Endodermal cell (in vitro differentiated cells): ENCODE data around the gene TLE2. TPM values are rescaled to one million over a fixed set of nuclear protein-coding genes. Genes with fewer than 3 reads are reported as not detected.

Experiments
- DNase-seq: peaks from one replicate; pipeline ENCODE4 v3.0.0-alpha.2; 2017
- H3K27ac ChIP-seq: 2 replicates; pipeline ENCODE4 v1.5.1; 2013; ENCODE audit warnings: mild to moderate bottlenecking, low read depth, low read length, moderate library complexity
- H3K27me3 ChIP-seq: 2 replicates; pipeline ENCODE4 v1.6.1; 2013; ENCODE audit warnings: mild to moderate bottlenecking, low read length, moderate library complexity; ENCODE audit not compliant: insufficient read depth, control insufficient read depth, poor library complexity, severe bottlenecking
- H3K36me3 ChIP-seq: 2 replicates; pipeline ENCODE4 v1.7.0; 2013; ENCODE audit warnings: mild to moderate bottlenecking, low read length, moderate library complexity; ENCODE audit not compliant: control insufficient read depth, insufficient read depth
- H3K4me1 ChIP-seq: one replicate; pipeline ENCODE4 v1.7.0; 2013; ENCODE audit warnings: low read length; ENCODE audit not compliant: control insufficient read depth, insufficient read depth
- H3K4me3 ChIP-seq: 2 replicates; pipeline ENCODE4 v1.5.1; 2013; ENCODE audit warnings: mild to moderate bottlenecking, low read length, moderate library complexity
- H3K9ac ChIP-seq: 2 replicates; pipeline ENCODE4 v1.6.1; 2013; ENCODE audit warnings: mild to moderate bottlenecking, low read length, moderate library complexity; ENCODE audit not compliant: poor library complexity, severe bottlenecking; ENCODE audit errors: extremely low read depth
- H3K9me3 ChIP-seq: 2 replicates; pipeline ENCODE4 v1.6.1; 2013; ENCODE audit warnings: mild to moderate bottlenecking, low read length, moderate library complexity; ENCODE audit not compliant: control insufficient read depth
- H3K27ac Mint-ChIP-seq: 2 replicates; pipeline ENCODE4 v1.8.0; 2020; ENCODE audit warnings: mixed read lengths
- H3K27me3 Mint-ChIP-seq: 2 replicates; pipeline ENCODE4 v1.8.0; 2021; ENCODE audit warnings: mild to moderate bottlenecking, mixed read lengths; ENCODE audit not compliant: insufficient read depth
- H3K36me3 Mint-ChIP-seq: 2 replicates; pipeline ENCODE4 v1.8.0; 2020; ENCODE audit warnings: low read depth, mixed read lengths
- H3K4me1 Mint-ChIP-seq: 2 replicates; pipeline ENCODE4 v1.8.0; 2020; ENCODE audit warnings: mixed read lengths
- H3K4me3 Mint-ChIP-seq: 2 replicates; pipeline ENCODE4 v1.8.0; 2020; ENCODE audit warnings: mild to moderate bottlenecking, moderate library complexity, mixed read lengths
- H3K9me3 Mint-ChIP-seq: 2 replicates; pipeline ENCODE4 v1.8.0; 2020; ENCODE audit warnings: mild to moderate bottlenecking, mixed read lengths
- CTCF ChIP-seq: fragments of 200-600 bp; sonication (generic); conservative IDR thresholded peaks from 2 replicates; pipeline ENCODE4 v1.5.0; 2021; ENCODE audit warnings: antibody characterized with exemption, mild to moderate bottlenecking
- WGBS, 2 experiments: methylation state at CpG; one replicate each; pipeline versions ENCODE4 v1.1.5 to v1.1.7; 2013; ENCODE audit warnings: missing lambda C conversion rate in 2 of 2, mixed read lengths in 1 of 2; ENCODE audit not compliant: insufficient coverage in 1 of 2, insufficient read length in 1 of 2; 5-methylcytosine and 5-hydroxymethylcytosine counted together
- total RNA-seq, 2 donors: library from RNA; stranded (reverse); fragmentation: NEBNext Ultra II Directional in 1 of 2; extraction: Animal tissue kit (Norgen Biotek cat#: 25700) in 1 of 2; gene quantifications; 2 replicates in 1 of 2; 3 replicates in 1 of 2; pipeline ENCODE4 v1.2.1, GENCODE V29; 2021

The TLE2 gene
- total RNA-seq, 2 donors from 2014 or later, result 75.0 to 80.3 TPM

- Mint-ChIP-seq H3K4me1 (peaks cover 18% of the 10 kb centered on the region), H3K4me3 (no peak overlapping the region), H3K27ac (peak overlapping the region; percentile 59), H3K36me3 (no peaks in the 10 kb centered on the region), H3K27me3 (peaks cover 17% of the 10 kb centered on the region), H3K9me3 (no peaks in the 10 kb centered on the region)
- no peak overlapping the region for H3K27ac ChIP-seq
- 85 to 90% methylated on average over 15 to 17 of the region's 17 CpGs for WGBS, 2 experiments
- H3K27me3 ChIP-seq, result no peaks in the 10 kb centered on the region
- H3K9ac ChIP-seq, result no peak overlapping the region
- peak; percentile 64 for TF ChIP-seq CTCF
- H3K9me3 ChIP-seq, result no peaks in the 10 kb centered on the region
- H3K36me3 ChIP-seq, result no peaks in the 10 kb centered on the region
- H3K4me1 ChIP-seq, result peaks cover 5% of the 10 kb centered on the region
- DNase-seq, result peak; percentile 70
- no peak overlapping the region for H3K4me3 ChIP-seq
Measured at GRCh38 chr19:3039641-3040077, 10.6 kb upstream of the TLE2 start.

GRCh38 chr19:3039125-3039524 is 10.0 kb upstream of the TLE2 start:
- Mint-ChIP-seq H3K4me3 (no peak overlapping the region), H3K9me3 (no peaks in the 10 kb centered on the region), H3K4me1 (peaks cover 24% of the 10 kb centered on the region), H3K36me3 (no peaks in the 10 kb centered on the region), H3K27ac (peak overlapping the region; percentile 59), H3K27me3 (peaks cover 17% of the 10 kb centered on the region)
- no peaks in the 10 kb centered on the region for H3K27me3 ChIP-seq
- WGBS, 2 experiments, result 76 to 85% methylated on average over 3 to 5 of the region's 5 CpGs
- no peak for DNase-seq
- H3K27ac ChIP-seq, result no peak overlapping the region
- peaks cover 5% of the 10 kb centered on the region for H3K4me1 ChIP-seq
- H3K4me3 ChIP-seq, result no peak overlapping the region
- H3K36me3 ChIP-seq, result no peaks in the 10 kb centered on the region
- H3K9ac ChIP-seq, result no peak overlapping the region
- H3K9me3 ChIP-seq, result no peaks in the 10 kb centered on the region
- no peak for TF ChIP-seq CTCF

- TF ChIP-seq CTCF, result no peak
- Histone ChIP-seq H3K27ac (no peak overlapping the region), H3K9me3 (no peaks in the 10 kb centered on the region), H3K36me3 (no peaks in the 10 kb centered on the region), H3K4me1 (peaks cover 5% of the 10 kb centered on the region), H3K4me3 (no peak overlapping the region), H3K27me3 (no peaks in the 10 kb centered on the region), H3K9ac (no peak overlapping the region)
- DNase-seq, result no peak
- Mint-ChIP-seq H3K4me3 (no peak overlapping the region), H3K27ac (no peak overlapping the region), H3K9me3 (no peaks in the 10 kb centered on the region), H3K27me3 (peaks cover 24% of the 10 kb centered on the region), H3K4me1 (peaks cover 31% of the 10 kb centered on the region), H3K36me3 (no peaks in the 10 kb centered on the region)
- WGBS, 2 experiments, result 79 to 96% methylated on average over 3 to 5 of the region's 5 CpGs
Measured at GRCh38 chr19:3038214-3038613, 9.1 kb upstream of the TLE2 start.
